DMS114 treated with DMSO at 0.1 percent for 48 hours (cell line): Measurements from ENCODE around the gene OS9.
"Not testable (repeated sequence)": the region's sequence is repeated elsewhere in the genome, so short reads cannot be mapped to it uniquely, and the experiment has no call there.

Experiments used
- DNase-seq: peaks from one replicate; lab custom pipeline; 2025; ENCODE audit not compliant: unreplicated experiment; lab: John Stamatoyannopoulos, UW

The OS9 gene

DNA sequence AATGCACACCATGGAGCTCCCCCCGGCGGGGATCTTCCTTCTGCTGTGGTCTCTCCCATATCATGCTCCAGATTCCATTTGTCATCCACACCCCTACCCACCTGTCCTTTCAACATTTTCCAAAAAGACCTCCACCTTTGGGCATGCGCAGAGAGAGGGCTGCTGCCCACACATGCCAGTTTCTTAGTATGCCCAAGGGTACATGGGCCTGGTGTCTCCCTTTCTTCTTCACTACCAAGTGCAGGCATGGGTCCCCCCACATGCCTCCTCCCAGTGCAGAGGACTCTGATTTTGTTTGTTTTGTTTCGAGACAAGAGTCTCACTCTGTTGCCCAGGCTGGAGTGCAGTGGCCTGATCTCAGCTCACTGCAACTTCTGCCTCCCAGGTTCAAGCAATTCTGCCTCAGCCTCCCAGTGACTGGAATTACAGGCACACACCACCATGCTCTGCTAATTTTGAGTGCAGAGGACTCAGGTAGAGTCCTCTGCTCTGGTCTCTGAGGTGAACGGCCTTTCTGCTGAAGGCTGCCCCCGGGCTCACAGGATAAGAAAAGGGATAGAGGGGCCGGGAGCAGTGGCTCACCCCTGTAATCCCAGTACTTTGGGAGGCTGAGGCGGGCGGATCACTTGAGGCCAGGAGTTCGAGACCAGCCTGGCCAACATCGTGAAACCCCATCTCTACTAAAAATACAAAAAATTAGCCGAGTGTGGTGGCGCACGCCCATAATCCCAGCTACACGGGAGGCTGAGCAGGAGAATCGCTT, 28.1 kb downstream of the OS9 start:
- not testable (repeated sequence) for DNase-seq

DNA sequence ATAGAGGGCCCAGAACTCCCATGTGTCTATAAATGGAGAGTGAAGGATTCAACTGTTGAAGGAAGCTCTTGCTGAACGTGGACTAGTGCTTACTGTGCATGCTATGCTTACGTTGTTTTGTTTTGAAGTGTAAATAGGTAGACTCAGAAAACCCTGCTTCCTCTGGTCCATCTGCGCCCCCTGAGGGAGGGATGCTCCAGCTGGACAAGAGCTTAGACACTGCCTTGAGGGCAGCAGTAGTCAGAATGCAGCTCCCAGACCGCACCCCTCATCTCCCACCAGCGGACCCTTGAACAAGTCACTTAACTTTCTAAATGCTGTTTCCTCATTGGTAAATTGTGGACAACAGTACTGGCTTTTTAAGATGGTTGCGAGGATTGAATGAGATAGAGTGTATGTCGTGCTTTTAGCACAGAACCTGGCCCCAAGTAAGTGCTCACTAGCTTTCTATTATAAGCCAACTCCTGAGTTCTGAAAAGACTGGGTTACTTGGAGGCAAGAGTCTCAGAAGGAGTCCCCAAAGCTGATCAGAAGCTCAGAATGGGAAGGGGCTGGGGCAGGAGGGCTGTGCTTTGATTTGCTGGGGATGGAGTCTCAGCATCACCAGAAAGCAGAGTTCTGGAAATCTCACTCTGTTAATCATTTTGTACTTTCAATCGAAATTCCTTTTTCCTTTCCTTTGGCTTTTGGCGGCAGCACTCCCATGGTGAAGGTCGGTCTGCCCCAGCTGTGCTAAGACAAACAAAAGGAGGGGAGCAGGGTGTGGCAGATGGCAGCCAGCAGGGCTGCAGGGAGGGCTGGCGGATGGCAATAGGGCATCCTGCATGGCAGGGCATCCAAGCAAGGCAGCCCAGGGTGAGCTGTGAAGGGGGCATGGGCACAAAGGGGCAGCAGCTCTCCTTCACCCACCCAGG, 29.0 kb downstream of the OS9 start:
- no peak for DNase-seq

DNA sequence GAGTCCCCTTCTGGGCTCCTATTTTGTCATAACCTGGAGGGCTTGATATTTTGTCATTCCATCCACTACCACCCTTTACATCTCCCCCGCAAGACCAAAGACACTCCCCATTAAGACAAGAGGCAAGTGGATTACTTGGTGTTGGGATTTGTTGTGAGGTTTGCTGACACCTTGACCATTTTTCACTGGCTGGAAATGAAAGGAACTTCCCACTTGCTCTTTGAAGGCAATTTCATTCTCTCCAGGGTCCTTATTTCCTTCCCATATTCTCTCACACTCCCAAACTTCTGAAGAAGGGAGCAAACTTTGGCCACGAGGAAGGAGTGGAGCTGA, 29.7 kb downstream of the OS9 start:
- DNase-seq, result no peak

DNA sequence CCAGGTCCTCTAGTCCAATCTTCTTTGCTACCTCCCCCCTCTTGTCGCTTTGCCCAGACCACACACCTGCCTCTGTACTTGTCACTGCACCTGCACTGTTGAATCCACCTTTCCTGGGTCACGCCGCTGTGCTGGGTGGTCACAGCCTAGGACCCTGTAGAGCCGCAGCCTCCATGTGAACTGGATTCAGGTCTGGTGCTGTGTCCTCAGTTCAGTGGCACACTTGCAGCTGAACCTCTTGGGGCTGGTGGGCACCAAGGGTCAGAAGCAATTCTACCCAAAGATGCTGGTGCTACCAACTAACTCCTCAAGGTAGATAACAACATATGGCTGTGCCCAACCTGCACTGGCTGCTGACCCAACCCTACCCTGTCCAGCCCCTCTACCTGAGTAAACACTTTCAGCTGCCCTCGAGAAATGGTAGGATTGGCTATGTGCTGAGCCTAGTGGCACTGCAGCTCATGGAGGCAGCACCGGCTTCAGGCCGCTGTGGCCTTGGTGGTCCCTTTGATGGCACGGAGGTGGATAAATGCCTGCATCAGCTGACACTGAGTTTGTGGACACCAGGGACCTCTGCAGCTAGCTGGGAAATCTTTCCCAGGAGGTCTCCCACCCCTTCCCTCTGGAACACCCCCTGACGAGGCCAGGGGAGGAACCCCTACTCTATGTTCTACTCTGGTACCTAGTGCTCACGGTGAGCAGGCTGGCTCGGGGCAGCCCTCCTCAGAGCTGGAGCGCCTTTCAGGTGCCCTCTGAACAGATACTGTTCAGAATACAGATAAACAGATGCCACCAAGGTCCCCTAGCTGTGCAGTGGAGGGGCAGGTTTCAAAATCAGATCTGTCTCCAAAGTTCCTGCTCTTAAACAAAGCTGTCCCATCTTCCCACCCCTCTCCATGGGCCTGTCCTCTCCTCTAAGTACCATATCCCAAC, 30.3 kb downstream of the OS9 start:
- DNase-seq, result no peak

DNA sequence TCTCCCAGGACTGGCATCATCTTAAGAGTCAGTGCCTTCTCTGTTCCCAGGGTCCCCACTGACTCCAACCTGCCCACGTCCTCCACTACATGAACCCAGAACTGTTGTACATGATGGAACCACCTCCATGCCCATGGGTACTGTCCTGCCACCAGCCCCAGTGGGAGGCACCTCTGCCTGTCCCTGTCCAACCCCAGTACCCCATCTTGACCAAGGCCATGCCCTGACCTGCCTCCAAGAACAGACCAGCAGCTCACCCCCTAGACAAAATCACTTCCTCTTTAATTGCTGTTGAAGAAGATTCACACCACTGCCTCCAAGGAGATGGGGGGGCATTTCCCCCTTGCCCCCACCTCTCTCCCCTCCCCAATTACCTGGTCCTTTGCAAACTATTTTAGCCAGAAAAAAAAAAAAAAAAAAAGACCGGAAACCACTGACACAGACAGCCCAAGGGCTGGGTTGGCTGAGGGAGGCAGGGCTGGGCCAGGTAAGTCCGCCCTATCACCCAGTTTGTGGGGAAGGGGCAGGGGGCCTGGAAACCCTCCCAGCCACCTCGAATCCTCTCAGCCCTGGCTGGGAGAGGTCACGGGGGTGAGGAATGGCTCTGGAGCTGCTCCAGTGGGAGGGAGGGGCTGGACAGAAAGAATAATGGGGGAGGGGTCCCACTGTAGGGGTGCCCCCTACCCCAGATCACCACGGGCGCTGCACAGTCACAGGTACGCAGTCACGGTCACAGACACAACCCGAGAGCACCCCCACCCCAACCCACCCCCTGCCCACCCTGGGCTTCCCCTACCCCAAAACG, 31.2 kb downstream of the OS9 start:
- DNase-seq, result no peak

DNA sequence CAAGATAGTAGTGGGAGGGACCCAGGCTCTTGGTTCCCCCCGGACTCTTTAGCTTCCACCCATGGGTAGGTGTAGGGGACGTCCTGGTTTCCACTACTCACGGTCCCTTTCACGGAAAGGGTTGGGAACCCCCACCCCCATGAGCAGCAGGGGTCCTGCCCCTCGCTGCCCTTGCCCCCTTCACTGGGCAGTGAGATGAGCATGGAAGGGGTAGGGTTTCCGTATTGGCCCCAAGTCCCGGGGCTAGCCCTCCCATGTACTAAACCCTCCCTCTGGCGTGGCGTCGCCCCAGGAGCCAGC, 31.9 kb downstream of the OS9 start:
- DNase-seq, result no peak

DNA sequence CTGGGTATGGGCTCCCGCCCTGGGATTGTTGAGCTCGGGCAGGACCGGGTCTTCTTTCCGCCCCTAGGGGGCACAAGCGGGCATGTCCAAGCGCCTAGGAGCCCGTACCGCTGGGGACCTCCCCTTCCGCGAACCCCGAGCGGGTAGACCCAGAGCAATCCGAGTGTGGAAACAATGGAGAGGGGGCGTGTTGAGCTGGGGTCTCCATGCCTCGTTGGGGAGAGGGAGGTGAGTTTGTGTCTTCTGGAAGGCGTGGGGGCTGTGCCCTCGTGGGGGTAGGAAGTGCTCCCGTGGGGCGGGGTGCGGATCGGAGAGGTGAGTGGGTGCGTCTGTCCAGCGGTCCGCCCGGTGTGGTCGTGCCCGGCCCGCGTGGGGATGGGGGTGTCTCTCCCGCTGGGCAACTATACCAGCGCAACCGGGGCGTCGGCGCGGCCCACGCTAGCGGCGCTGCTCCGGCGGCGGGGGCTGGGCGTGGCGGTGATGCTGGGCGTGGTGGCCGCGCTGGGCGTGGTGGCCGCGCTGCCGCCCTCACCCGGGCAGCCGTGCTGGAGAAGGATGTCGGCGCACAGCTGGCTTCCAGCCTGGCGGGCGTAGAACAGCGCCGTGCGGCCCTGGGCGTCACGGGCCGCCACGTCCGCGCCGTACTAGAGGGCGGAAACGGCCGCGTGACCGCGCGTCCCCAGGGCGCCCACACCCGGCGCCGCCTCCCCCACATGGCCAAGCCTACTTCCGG, 32.4 kb downstream of the OS9 start:
- peak; percentile 66 for DNase-seq

DNA sequence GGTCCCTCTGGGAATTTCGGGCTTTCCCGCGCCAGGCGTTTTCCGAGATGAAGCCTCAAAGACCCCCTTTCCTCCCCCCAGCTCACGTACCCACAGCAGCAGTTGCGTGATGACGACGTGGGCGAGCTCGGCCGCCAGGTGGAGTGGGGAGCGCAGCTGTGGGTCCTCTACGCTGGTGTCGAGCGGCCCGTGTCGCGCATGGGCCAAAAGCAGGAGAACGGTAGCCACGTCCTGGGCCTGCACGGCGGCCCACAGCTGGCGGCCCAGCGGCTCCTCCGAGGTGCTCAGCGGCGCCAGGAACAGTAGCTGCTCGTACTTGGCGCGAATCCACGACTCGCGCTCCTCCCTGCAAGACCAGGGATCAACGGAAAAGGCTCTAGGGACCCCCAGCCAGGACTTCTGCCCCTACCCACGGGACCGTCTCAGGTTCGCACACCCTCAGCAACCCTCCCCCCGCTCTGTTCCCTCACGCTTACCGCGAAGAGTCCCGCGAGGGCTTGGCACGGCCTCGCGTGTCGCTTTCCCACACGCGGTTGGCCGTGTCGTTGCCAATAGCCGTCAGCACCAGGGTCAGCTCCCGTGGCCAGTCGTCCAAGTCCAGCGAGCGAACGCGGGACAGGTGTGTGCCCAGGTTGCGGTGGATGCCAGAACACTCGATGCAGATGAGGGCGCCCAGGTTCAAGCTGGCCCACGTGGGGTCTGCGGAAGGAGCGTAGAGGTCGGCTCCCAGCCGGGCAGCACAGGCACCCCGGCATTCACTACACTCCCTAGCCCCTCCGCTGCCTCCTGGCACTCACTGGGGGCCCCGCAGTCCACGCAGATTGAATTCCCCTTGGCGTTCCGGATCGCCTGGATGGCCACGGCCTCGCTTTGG, 33.2 kb downstream of the OS9 start:
- peak; percentile 35 for DNase-seq

DNA sequence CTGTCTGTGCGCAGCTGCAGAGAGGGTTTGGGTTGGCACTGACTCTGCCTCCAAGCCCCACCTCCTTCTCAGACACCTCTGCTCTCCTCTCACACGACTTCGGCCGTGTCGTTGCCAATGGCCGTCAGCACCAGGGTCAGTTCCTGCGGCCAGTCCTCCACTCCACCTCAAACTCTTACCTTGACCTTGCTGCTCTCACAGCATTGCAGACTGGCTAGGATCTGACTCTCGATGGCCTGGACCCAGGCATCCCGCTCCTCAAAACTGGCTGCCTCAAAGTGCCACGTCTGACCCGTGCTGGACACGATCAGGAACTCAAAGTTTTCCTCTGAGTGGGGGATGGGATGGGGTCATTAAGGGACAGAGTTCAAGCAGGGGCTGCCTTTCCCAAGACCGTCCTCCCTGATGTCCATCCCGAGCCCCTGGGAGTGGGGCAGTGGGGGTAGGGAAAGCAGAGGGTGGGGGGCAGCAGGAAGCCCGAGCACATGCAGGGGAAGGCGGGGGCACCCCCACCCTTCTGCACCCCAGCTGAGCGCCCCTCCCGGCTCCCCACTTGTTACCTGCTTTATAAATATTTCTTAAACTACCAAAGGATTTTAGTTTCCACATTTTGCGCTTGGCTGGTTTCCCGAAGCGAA, 33.9 kb downstream of the OS9 start:
- no peak for DNase-seq

DNA sequence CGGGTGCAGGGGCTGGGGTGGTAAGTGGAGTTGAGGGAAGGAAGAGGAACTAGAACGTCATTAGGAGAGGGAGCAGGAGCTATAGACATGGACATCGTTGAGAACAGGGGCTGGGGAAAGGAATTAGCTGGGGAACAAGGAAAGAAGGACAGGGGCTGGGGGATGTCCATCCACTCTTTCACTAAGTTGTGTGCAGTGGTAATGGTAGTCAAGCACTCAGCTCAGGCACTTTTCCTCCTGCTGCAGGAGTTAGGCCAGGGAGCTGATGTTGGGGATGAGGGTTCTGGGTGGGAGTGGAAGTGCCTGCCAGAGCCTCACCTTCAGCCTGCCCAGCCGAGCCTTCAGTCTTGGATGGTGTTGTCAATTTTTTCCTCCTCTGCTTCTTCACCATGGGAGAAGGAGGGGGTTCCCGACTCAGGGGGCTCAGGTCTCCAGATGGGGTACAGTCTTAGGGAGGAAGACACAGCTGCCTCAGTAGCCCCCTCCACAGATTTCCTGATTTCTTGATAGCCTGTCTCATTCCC, 35.5 kb downstream of the OS9 start:
- no peak for DNase-seq

DNA sequence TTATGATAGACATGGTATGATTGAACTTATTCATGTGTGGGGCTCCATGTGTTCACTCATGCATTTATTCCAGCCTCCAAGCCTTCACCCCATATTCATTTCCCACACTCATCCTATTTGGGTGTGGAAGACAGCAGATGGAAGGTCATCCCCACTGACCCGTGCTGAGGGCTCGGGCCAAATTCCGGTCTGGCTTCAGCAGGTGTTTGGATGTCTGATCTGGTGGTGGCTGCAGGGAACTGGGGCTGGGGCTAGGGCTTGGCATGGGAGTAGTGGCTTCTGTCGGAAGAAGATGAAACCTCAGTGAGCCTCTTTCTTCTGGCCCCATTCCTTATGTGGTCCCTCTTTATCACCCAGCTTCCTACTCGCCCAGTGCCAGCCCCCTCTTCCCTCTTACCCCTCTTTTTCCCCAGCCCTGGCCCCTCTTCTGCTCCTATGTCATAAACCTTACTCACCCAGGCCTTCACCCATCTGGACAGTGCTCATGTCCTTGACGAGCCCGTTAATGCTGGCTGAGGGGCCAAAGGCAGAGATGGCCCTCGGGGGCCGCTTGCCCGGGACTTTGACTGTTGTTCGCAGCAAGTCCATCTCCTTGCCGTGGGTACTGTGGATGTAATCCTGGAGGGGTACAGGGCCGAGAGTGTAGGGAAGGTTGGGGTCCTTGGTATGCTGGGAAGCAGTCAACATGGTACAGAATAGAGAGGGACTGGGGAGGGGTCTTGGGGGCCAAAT, 36.6 kb downstream of the OS9 start:
- no peak for DNase-seq

DNA sequence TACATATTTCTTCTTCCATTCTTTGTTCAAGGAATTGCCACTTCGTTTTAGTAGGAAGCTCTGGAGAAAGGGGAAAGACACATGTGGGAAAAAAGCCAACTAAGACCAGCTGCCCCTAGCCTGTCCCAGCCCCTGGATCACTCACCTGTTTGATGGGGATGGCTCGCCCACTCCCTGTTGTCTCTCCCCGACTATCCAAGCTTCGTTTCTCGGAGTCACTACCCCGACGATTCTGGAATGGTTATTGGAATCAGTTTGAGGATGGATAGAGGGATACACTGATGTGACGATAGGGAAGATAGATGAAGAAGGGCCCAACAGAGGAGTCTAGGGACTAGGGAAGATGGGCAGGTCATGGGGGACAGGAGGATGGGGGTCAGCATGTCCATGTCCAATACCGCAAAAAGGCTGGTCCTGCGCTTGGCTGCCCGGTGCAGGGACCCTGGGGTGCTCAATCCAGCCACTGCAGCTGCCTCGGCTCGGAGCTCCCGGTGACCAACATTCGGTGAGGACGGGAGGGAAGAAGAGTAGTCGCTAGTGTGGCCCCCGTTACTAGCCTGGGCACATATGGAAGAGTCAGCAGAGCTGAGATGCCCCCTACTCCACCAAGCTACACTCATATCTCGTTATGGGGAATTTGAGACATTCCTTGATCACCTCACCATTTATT, 37.6 kb downstream of the OS9 start:
- no peak for DNase-seq

DNA sequence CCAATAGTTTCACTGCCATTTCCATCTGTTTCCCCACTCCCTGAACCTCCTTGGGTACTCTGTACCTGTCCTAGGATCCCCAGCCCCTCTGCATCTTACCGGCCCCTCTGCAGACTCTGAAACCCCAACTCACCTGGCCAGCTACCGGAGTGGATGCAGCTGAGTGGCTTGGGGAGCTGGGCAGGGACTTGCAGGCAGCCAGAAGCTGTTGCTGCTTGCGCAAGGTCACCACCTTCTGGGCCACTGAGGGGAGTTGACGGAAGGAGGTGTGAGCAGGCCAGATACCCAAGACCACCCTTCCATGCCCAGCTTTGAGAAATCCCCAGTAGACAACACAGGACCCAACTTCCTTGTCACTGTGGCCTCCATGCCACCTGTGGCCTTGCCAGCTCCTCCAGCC, 38.3 kb downstream of the OS9 start:
- no peak for DNase-seq

DNA sequence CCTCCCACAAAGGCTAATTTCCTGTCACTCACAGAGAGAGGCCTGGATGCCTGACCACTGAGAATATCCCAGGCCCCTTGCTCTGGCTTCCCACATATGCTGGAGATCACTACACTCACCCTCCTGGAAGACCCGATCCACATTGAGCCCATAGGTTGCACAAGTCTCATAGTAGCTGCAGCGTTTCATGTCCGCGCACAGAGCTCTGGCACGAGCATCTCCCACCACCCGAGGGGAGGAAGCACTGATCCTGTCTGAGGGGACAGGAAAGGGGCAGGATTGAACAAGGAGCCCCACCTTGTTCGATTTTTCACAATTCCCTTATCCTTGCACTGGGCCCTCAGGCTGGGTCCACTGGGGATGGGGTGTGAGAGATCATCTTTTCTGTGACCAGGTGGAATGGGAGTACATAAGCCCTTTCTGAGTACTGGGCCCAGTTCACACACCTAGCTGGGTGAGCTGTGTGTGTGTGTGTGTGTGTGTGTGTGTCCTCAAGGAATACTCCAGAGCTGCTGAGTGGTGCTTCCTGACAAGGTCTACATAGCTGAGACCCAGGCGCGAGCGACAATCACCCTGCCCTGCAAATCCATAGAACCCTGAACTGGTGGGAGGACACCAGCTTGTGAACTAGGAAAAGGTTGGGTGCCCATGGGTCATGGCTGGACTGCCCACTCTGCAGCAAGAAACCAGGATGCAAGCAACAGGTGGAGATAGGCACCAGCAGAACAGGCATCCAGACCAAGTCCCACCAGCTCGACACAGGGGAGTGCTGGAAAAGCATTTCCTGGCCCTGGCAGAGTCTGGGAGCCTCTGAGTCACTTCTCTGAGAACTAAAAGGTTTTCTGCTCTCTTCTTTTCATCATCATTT, 39.0 kb downstream of the OS9 start:
- no peak for DNase-seq

DNA sequence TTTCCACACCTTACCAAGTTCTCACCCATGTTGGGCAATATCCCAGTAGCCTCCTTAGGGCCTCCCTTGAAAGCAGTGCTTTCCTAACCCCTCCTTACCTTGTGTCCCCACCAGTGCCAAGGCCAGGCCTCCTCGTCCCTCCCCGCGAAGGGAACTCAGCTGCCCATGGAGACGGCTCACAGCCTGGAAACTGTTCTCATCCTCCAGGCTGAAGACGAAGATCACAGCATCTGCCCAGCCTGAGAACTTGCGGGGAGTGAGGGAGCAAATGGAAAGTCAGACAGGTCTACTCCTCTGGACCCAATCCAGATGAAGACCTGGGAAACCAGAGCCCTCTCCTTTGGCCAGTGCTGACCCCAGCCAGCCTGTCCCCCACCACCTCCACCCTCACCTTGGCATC, 40.0 kb downstream of the OS9 start:
- no peak for DNase-seq

DNA sequence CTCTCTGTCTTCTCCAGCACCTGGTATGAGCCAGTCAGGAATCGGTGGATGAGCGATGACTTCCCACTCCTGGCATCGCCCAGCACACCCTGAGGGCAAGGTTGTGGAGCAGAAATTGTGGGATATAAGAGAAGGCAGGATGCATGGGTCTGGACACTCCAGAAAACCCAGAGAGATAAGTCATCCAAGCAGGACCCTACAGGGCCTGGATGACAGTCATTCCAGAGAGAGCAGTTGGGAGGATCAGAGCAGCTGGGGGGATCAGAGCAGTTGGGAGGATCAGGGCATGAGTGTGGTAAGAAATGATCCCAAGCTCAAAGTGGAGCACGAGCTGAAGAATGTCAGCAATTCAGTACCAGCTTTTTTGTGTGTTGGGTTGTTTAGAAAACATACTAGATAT, 40.7 kb downstream of the OS9 start:
- no peak for DNase-seq
